HTERT RPE-1 (cell line): ENCODE measurements around the gene ZFHX2.

Experiments
- in situ Hi-C: fragments of 300-500 bp; cut with MboI; formaldehyde crosslinking; loops from 4 replicates; pipeline ENCODE4 v1.14.3; 2020; ENCODE audit warnings: low sequenced_read_pairs

Gene ZFHX2

GRCh38 chr14:23573384-23574015 lies 21.9 kb upstream of the ZFHX2 start:
- in situ Hi-C loops = no loop called here

- in situ Hi-C loops = no loop called here
Measured at GRCh38 chr14:23572836-23573235, 21.3 kb upstream of the ZFHX2 start.

GRCh38 chr14:23572524-23572828 lies 20.9 kb upstream of the ZFHX2 start:
- in situ Hi-C loops = no loop called here

GRCh38 chr14:23571701-23572523 lies 20.3 kb upstream of the ZFHX2 start:
- in situ Hi-C loops = no loop called here

- in situ Hi-C loops = no loop called here
Measured at GRCh38 chr14:23570806-23571483, 19.4 kb upstream of the ZFHX2 start.

- in situ Hi-C loops = no loop called here
Measured at GRCh38 chr14:23569443-23570151, 18.0 kb upstream of the ZFHX2 start.

- in situ Hi-C loops = no loop called here
Measured at GRCh38 chr14:23568600-23569331, 17.2 kb upstream of the ZFHX2 start.

- in situ Hi-C loops = no loop called here
Measured at GRCh38 chr14:23568021-23568599, 16.5 kb upstream of the ZFHX2 start.

GRCh38 chr14:23567186-23568020 lies 15.8 kb upstream of the ZFHX2 start, which contains the start of gene AP1G2:
Gene AP1G2 (minus strand): TSS chr14:23567791. CDS start chr14:23567314, 477 bp downstream.
- in situ Hi-C loops = no loop called here

- in situ Hi-C loops = no loop called here
Measured at GRCh38 chr14:23566778-23567185, 15.2 kb upstream of the ZFHX2 start.

GRCh38 chr14:23566112-23566777 lies 14.7 kb upstream of the ZFHX2 start:
- in situ Hi-C loops = no loop called here

- in situ Hi-C loops = no loop called here
Measured at GRCh38 chr14:23565626-23566025, 14.1 kb upstream of the ZFHX2 start.

GRCh38 chr14:23564876-23565275 lies 13.3 kb upstream of the ZFHX2 start:
- in situ Hi-C loops = no loop called here

GRCh38 chr14:23564181-23564812 lies 12.7 kb upstream of the ZFHX2 start:
- in situ Hi-C loops = no loop called here

GRCh38 chr14:23563473-23564180 lies 12.1 kb upstream of the ZFHX2 start:
- in situ Hi-C loops = no loop called here

GRCh38 chr14:23562822-23563472 lies 11.4 kb upstream of the ZFHX2 start:
- in situ Hi-C loops = no loop called here
